MM.1S (cell line): ENCODE measurements around the gene CYP19A1.

Experiments
- DNase-seq: peaks from one replicate; pipeline ENCODE4 v3.0.0-alpha.2; 2015
- H2AFZ ChIP-seq: fragments of 300-600 bp; sonication (generic); 2 replicates; pipeline ENCODE4 v1.6.0; 2016; ENCODE audit warnings: antibody characterized with exemption, low read length
- H3F3A ChIP-seq: fragments of 300-600 bp; sonication (generic); 2 replicates; pipeline ENCODE4 v1.6.1; 2016; ENCODE audit warnings: mild to moderate bottlenecking, antibody characterized with exemption, low read length, moderate library complexity, mixed read lengths; ENCODE audit not compliant: insufficient read depth
- H3K27ac ChIP-seq: fragments of 300-600 bp; sonication (generic); 2 replicates; pipeline ENCODE4 v1.5.1; 2016; ENCODE audit warnings: mild to moderate bottlenecking, low read length
- H3K27me3 ChIP-seq: fragments of 300-600 bp; sonication (generic); replicated peaks from 2 replicates; pipeline ENCODE4 v1.6.0; 2016; ENCODE audit warnings: low read length; ENCODE audit not compliant: insufficient read depth
- H3K36me3 ChIP-seq: fragments of 300-600 bp; sonication (generic); replicated peaks from 2 replicates; pipeline ENCODE4 v1.6.1; 2016; ENCODE audit warnings: mild to moderate bottlenecking, low read length, mixed read lengths; ENCODE audit not compliant: insufficient read depth
- H3K4me1 ChIP-seq: fragments of 300-600 bp; sonication (generic); 2 replicates; pipeline ENCODE4 v1.6.1; 2016; ENCODE audit warnings: low read length, mixed read lengths
- H3K4me2 ChIP-seq: fragments of 300-600 bp; sonication (generic); 2 replicates; pipeline ENCODE4 v1.6.0; 2016; ENCODE audit warnings: low read depth, low read length
- H3K4me3 ChIP-seq: fragments of 300-600 bp; sonication (generic); 2 replicates; pipeline ENCODE4 v1.5.1; 2016; ENCODE audit warnings: low read length, mixed read lengths
- H3K79me2 ChIP-seq: fragments of 300-600 bp; sonication (generic); 2 replicates; pipeline ENCODE4 v1.6.1; 2016; ENCODE audit warnings: mixed run types, low read length, mixed read lengths
- H3K9ac ChIP-seq: fragments of 300-600 bp; sonication (generic); 2 replicates; pipeline ENCODE4 v1.6.1; 2016; ENCODE audit warnings: low read length, mixed read lengths
- H3K9me2 ChIP-seq: fragments of 300-600 bp; sonication (generic); replicated peaks from 2 replicates; pipeline ENCODE4 v1.6.1; 2016; ENCODE audit warnings: mild to moderate bottlenecking, low read length, mixed read lengths; ENCODE audit not compliant: insufficient read depth
- H3K9me3 ChIP-seq: fragments of 300-600 bp; sonication (generic); replicated peaks from 2 replicates; pipeline ENCODE4 v1.6.1; 2016; ENCODE audit warnings: mild to moderate bottlenecking, low read length, mixed read lengths; ENCODE audit not compliant: insufficient read depth
- H4K20me1 ChIP-seq: fragments of 300-600 bp; sonication (generic); 2 replicates; pipeline ENCODE4 v1.6.1; 2016; ENCODE audit warnings: mild to moderate bottlenecking, low read length, moderate library complexity, mixed read lengths; ENCODE audit not compliant: insufficient read depth
- CTCF ChIP-seq: fragments of 300-600 bp; sonication (generic); IDR thresholded peaks from 2 replicates; pipeline ENCODE4 v1.5.1; 2016; ENCODE audit warnings: antibody characterized with exemption, low read length, mixed read lengths
- EZH2 ChIP-seq: fragments of 300-600 bp; sonication (generic); optimal IDR thresholded peaks from 2 replicates; pipeline ENCODE3; 2017; ENCODE audit warnings: low read depth, mild to moderate bottlenecking, antibody characterized with exemption, low read length, mixed read lengths
- EZH2phosphoT487 ChIP-seq: fragments of 300-600 bp; sonication (generic); IDR thresholded peaks from 2 replicates; pipeline ENCODE4 v1.6.1; 2018; ENCODE audit warnings: antibody characterized with exemption, low read length

Gene CYP19A1

DNA sequence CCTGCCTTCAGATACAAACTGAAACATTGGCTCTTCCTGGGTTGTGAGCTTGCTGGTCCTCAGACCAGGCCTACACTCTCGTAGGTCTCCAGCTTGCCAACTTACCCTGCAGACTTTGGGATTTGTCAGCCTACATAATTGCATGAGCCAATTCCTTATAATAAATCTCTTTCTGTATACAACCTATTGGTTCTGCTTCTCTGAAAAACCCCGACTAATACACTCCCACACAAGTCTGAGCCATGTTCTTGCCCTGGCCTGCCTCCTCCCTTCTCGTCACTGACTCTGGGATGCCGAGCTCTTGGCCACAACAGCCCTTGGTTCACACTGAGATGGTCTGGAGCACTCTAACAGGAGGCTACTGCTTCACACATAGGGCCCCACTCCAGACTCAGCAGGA, 9.5 kb downstream of the CYP19A1 start:
- Histone ChIP-seq H3F3A (no peaks in the 10 kb centered on the region), H4K20me1 (no peaks in the 10 kb centered on the region), H3K4me2 (no peak overlapping the region), H3K36me3 (no peaks in the 10 kb centered on the region), H3K4me3 (no peak overlapping the region), H3K27ac (no peak overlapping the region), H3K9me3 (no peaks in the 10 kb centered on the region), H3K79me2 (no peaks in the 10 kb centered on the region), H3K4me1 (no peaks in the 10 kb centered on the region), H3K9ac (no peak overlapping the region), H3K27me3 (peaks cover 8% of the 10 kb centered on the region; the same call in 1 of the 2 replicates), H2AFZ (no peak overlapping the region), H3K9me2 (no peaks in the 10 kb centered on the region)
- TF ChIP-seq EZH2, result no peak
- TF ChIP-seq CTCF, result no peak
- no peak for TF ChIP-seq EZH2phosphoT487
- DNase-seq, result no peak

DNA sequence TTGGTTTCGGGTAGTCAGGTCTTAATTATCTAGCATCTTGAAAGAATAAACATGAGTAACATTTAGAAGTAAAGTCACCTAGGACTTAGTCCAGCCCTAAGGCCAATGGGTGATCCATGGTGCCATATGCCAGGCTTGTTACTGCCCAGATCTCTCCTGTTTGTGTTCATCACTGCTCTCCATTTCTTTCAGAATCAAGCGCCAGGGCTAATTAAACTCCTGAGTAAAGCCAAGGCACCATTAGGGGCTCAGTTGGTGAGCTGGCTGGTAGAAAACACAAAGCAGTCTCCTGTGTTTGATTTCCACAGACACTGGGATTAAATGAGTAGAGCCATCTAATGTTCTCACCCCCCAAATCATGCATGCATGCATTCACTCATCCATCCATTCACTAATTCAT, 11.3 kb downstream of the CYP19A1 start:
- H3K4me1 ChIP-seq, result no peaks in the 10 kb centered on the region
- H3K9me3 ChIP-seq, result no peaks in the 10 kb centered on the region
- no peak overlapping the region for H3K4me3 ChIP-seq
- no peaks in the 10 kb centered on the region for H4K20me1 ChIP-seq
- H3K9me2 ChIP-seq, result no peaks in the 10 kb centered on the region
- H3K27me3 ChIP-seq, result no peaks in the 10 kb centered on the region
- DNase-seq, result no peak
- TF ChIP-seq CTCF (no peak), EZH2 (no peak), EZH2phosphoT487 (no peak)
- H3K4me2 ChIP-seq, result no peak overlapping the region
- no peak overlapping the region for H3K27ac ChIP-seq
- H3F3A ChIP-seq, result no peaks in the 10 kb centered on the region
- H3K9ac ChIP-seq, result no peak overlapping the region
- H2AFZ ChIP-seq, result no peak overlapping the region
- H3K36me3 ChIP-seq, result no peaks in the 10 kb centered on the region
- no peaks in the 10 kb centered on the region for H3K79me2 ChIP-seq

DNA sequence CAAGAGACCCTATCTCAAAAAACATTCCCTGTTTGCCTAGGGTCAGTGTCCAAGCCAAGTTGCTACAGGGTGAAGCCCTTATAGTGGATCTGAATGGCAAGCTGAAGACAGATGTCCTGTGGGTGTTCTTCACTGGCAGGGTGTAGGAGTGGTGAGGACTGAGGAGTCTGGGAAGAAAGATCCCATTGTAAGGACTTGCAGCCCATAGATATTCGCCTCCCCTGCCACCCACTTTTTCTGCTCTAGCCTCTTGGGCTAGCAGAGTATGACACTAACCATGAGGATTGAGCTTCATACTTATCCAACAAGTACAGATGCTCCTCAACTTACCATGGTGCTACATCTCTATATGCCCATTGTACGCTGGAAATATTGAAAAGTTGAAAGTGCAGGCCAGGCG, 13.2 kb downstream of the CYP19A1 start:
- Histone ChIP-seq H3K9ac (no peak overlapping the region), H4K20me1 (no peaks in the 10 kb centered on the region)

More for the DNA sequence above, 13.2 kb downstream of the CYP19A1 start:
- Histone ChIP-seq H3F3A (no peaks in the 10 kb centered on the region), H2AFZ (no peak overlapping the region), H3K79me2 (no peaks in the 10 kb centered on the region), H3K9me3 (no peaks in the 10 kb centered on the region), H3K9me2 (no peaks in the 10 kb centered on the region), H3K27ac (no peak overlapping the region), H3K36me3 (no peaks in the 10 kb centered on the region), H3K4me2 (no peak overlapping the region), H3K4me1 (no peaks in the 10 kb centered on the region), H3K4me3 (no peak overlapping the region), H3K27me3 (no peaks in the 10 kb centered on the region)
- TF ChIP-seq CTCF (no peak), EZH2 (no peak), EZH2phosphoT487 (no peak)
- no peak for DNase-seq
